GM12891 (cell line): ENCODE measurements around the gene IFT80.

Experiments used
- POLR2A ChIP-seq: IDR thresholded peaks from 2 replicates; pipeline ENCODE4 v1.6.1; 2011; ENCODE audit warnings: low read depth, low read length, control low read depth
- POLR2AphosphoS5 ChIP-seq: IDR thresholded peaks from 2 replicates; pipeline ENCODE4 v1.6.1; 2011; ENCODE audit warnings: low read depth, low read length, control low read depth
- SPI1 ChIP-seq: IDR thresholded peaks from 2 replicates; pipeline ENCODE4 v1.6.1; 2011; ENCODE audit warnings: low read depth, low read length, control low read depth

GRCh38 chr3:160287666-160288065 is 111.4 kb downstream of the IFT80 start:
- TF ChIP-seq POLR2AphosphoS5, result no peak
- TF ChIP-seq POLR2A, result no peak
- no peak for TF ChIP-seq SPI1
